Activated naive CD8-positive, alpha-beta T cell treated with anti-CD3 and anti-CD28 coated beads, Interleukin-2, amount 50 U/mL, for 16 hours (primary cell): ENCODE measurements around the gene MELK.
"Not testable (repeated sequence)": the region's sequence is repeated elsewhere in the genome, so short reads cannot be mapped to it uniquely, and the experiment has no call there.

Experiments used
- DNase-seq: peaks from one replicate; pipeline ENCODE4 v3.0.0-alpha.2; 2020; ENCODE audit warnings: low read depth, low spot score

The MELK gene

GRCh38 chr9:36572515-36573418 is at the start of gene MELK:
Gene MELK (plus strand): TSS chr9:36572895. CDS start chr9:36581682, 8,787 bp downstream.
- DNase-seq, result peak; percentile 70

- no peak for DNase-seq
Measured at GRCh38 chr9:36530224-36530623, 42.5 kb upstream of the MELK start.

DNA sequence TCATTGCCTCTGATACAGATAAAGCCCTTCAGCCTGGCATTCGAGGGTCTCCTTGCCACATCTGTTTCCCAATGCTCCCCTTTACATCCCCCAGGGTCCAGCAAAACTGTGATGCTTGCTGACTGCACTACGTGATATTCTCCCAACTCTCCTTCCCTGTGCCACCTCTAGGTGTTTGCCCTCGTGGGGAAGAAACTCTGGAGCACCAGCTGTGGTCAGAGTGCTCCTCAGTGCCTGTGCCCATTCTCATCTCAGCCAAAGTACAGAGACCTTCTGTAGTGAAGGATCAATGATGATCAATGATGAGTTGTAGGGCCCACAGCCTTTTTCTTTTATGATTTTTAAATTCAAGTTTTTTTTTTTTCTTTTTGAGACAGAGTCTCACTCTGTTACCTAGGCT is 40.3 kb upstream of the MELK start:
- DNase-seq, result no peak

- not testable (repeated sequence) for DNase-seq
Measured at GRCh38 chr9:36533726-36534125, 39.0 kb upstream of the MELK start.

- no peak for DNase-seq
Measured at GRCh38 chr9:36535107-36535506, 37.6 kb upstream of the MELK start.

- DNase-seq, result no peak
Measured at GRCh38 chr9:36537861-36538260, 34.8 kb upstream of the MELK start.

GRCh38 chr9:36542355-36542754 is 30.3 kb upstream of the MELK start:
- no peak for DNase-seq

DNA sequence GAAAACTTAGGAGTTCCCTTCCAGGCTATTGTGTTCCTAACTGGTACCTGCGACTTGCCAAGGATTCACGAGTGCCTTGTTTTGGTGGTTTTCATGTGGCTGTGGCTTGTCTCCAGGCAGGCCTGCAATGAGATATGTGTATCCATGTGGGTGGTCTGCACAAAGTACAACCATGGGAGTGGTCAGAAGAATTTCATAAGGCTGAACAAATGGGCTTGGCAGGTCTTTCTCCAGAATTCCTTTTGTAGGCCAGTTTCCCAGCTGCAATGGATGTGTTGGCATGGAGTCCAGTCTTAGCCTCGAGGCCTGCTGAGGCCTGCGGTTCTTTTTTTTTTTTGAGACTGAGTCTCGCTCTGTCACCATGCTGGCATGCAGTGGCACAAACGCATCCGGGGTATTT is 28.8 kb upstream of the MELK start:
- no peak for DNase-seq

DNA sequence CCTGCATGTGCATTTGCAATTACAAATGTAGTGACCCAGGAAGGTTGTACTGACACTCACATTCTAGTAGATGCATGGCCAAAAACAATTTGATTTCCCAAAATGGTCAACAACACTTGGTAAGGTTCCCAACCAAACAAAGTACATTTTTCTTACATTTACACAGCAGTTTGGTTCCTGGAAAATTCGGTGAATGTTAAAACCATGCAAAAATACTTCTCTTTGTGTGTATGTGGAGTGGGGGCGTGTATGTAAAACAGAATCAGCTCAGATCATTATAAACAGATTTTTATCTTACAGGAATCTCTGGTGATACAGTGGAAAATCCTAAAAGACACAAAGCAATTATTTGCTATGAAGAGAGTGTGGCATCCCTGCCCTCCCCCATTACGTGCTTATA is 25.1 kb upstream of the MELK start:
- DNase-seq, result no peak

GRCh38 chr9:36548454-36548853 is 24.2 kb upstream of the MELK start:
- DNase-seq, result no peak

DNA sequence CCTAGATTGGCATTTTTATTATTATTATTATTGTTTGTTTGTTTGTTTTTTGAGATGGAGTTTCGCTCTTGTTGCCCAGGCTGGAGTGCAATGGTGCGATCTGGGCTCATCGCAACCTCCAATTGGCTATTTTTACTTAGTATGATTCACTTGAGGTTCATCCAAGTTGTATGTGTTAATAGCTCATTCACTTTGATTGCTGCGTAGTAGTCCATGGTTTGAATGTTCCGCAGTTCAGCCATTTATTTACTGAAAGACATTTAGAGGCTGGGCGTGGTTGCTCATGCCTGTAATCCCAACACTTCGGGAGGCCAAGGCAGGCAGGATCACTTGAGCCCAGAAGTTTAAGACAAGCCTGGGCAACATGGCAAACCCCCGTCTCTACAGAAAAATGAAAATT is 22.6 kb upstream of the MELK start:
- DNase-seq, result no peak

GRCh38 chr9:36550631-36551098 is 22.0 kb upstream of the MELK start:
- not testable (repeated sequence) for DNase-seq

DNA sequence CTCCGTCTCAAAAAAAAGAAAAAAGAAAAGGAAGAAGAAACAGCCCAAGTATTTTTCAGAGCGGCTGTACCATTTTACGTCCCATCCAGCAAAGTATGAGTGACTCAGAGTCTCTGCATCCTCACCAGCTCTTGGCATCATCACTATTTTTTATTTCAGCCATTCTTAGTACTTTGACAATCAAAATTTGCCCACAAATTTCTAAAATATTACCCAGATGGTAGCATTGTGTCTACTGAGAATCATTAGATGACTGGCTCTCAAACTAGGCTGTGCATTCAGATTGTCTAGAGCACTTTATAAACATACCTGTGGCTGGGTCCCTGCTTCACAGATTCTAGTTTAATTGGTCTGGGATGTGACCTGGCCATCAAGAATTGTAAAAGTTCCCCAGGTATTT is 21.6 kb upstream of the MELK start:
- no peak for DNase-seq

GRCh38 chr9:36551910-36552309 is 20.8 kb upstream of the MELK start:
- no peak for DNase-seq

- no peak for DNase-seq
Measured at GRCh38 chr9:36559036-36559695, 13.5 kb upstream of the MELK start.

DNA sequence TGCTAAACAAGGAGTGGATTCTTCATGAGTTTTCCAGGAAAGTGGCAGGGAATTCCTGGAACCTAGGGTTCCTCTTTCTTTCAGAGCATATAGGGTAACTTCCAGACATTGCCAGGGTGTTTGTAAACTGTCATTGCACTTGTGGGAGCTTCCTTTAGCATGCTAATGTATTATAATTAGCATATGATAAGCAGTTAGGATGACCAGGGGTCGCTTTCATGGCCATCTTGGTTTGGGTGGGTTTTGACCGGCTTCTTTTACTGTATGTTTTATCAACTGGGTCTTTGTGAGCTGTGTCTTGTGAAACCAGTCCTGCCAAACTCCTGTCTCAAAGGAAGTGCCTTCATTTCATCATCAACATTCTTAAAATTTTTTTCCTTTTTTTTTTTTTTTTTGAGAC is 11.9 kb upstream of the MELK start:
- no peak for DNase-seq

DNA sequence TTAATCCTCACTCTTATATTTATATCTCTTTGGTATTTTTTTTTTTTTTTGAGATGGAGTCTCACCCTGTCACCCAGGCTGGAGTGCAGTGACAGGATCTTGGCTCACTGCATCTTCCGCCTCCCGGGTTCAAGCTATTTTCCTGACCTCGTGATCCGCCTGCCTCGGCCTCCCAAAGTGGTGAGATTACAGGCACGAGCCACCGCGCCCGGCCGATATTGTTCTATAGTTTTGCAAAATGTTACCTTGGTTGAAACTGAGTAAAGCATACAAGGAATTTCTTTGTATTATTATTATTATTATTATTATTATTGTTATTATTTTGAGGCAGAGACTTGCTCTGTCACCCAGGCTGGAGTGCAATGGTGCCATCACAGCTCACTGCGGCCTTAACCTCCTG is 9.9 kb upstream of the MELK start:
- not testable (repeated sequence) for DNase-seq

GRCh38 chr9:36566813-36567221 is 5.9 kb upstream of the MELK start:
- DNase-seq, result no peak

- DNase-seq, result not testable (repeated sequence)
Measured at GRCh38 chr9:36568681-36569080, 4.0 kb upstream of the MELK start.

DNA sequence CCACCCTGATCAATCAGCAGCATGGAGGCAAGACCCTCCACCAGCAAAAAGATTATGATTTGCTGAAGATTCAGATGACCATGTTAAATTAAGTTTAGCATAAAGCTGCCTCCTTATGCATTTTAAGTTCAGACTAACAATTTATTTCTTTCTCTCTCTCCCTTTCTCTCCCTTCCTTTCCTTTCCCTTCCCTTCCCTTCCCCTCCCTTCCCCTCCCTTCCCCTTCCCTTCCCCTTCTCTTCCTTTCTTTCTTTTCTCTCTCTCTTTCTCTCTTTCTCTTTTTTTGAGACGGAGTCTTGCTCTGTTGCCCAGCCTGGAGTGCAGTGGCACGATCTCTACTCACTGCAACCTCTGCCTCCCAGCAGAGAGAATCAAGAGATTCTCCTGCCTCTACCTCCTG is 1.4 kb upstream of the MELK start:
- DNase-seq, result no peak

- DNase-seq, result not testable (repeated sequence)
Measured at GRCh38 chr9:36574045-36574444, 1.4 kb downstream of the MELK start.

- no peak for DNase-seq
Measured at GRCh38 chr9:36575411-36575882, 2.8 kb downstream of the MELK start.

DNA sequence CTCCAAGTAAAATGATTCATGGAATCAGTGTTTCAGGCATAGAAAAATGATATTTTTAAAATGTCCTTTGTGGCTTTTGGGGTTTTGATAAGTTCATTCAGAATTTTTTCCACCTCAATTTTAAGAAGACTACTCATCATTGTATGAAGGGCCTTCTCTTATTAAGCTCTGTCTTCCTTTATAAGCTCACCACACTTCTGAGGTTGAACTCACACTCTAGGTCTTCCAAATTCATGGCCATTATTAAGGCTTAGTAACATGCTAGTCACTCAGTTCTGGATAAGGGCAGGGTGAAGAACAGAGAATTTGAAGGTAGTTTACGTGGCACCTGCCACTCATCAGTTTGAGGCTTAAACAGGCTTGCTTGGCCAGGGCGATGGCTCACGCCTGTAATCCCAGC is 4.2 kb downstream of the MELK start:
- no peak for DNase-seq
